SJSA1 (cell line): ENCODE measurements around the gene CAMK2B. TPM values are rescaled to one million over a fixed set of nuclear protein-coding genes. Genes with fewer than 3 reads are reported as not detected.
A peak's percentile ranks its signal among the peaks of the same experiment; 100 is the strongest.

Source experiments
- DNase-seq, 2 experiments: peaks; one replicate each; pipeline ENCODE4 v3.0.0-alpha.2; 2015 to 2020; ENCODE audit warnings: low spot score in 2 of 2, low read depth in 1 of 2
- H3K27ac ChIP-seq: fragments of 250-450 bp; sonication (Bioruptor Pico); 2 replicates; pipeline ENCODE4 v1.5.1; 2020; ENCODE audit warnings: mild to moderate bottlenecking, moderate library complexity
- H3K27me3 ChIP-seq: fragments of 250-450 bp; sonication (Bioruptor Pico); replicated peaks from 2 replicates; pipeline ENCODE4 v1.5.1; 2020; ENCODE audit warnings: mild to moderate bottlenecking, moderate library complexity
- H3K36me3 ChIP-seq: fragments of 250-450 bp; sonication (Bioruptor Pico); 2 replicates; pipeline ENCODE4 v1.5.1; 2020; ENCODE audit warnings: mild to moderate bottlenecking
- H3K4me1 ChIP-seq: fragments of 250-450 bp; sonication (Bioruptor Pico); replicated peaks from 2 replicates; pipeline ENCODE4 v1.6.1; 2021; ENCODE audit warnings: mild to moderate bottlenecking
- H3K4me3 ChIP-seq: fragments of 250-450 bp; sonication (Bioruptor Pico); 2 replicates; pipeline ENCODE4 v1.5.1; 2020; ENCODE audit warnings: mild to moderate bottlenecking
- H3K9me3 ChIP-seq: fragments of 250-450 bp; sonication (Bioruptor Pico); replicated peaks from 2 replicates; pipeline ENCODE4 v1.5.1; 2020; ENCODE audit warnings: mild to moderate bottlenecking
- total RNA-seq: library from RNA; depleted of rRNA; stranded (reverse); fragments of >200 nt; shearing (Covaris generic); gene quantifications from 2 replicates; pipeline ENCODE4 v1.2.3, GENCODE V29; 2014

CAMK2B gene
- total RNA-seq, 1 experiment from 2014 or later = not detected

GRCh38 chr7:44341401-44341800, 16.0 kb upstream of the CAMK2B start:
- H3K4me3 ChIP-seq = no peak overlapping the region
- DNase-seq = no peak
- H3K36me3 ChIP-seq = no peaks in the 10 kb centered on the region
- no peak overlapping the region for H3K27ac ChIP-seq
- H3K4me1 ChIP-seq = no peaks in the 10 kb centered on the region
- no peaks in the 10 kb centered on the region for H3K9me3 ChIP-seq
- H3K27me3 ChIP-seq = no peaks in the 10 kb centered on the region; the same call in 1 of the 2 replicates

GRCh38 chr7:44338600-44338999, 13.2 kb upstream of the CAMK2B start:
- no peaks in the 10 kb centered on the region; the same call in 1 of the 2 replicates for H3K27me3 ChIP-seq
- H3K36me3 ChIP-seq = no peaks in the 10 kb centered on the region
- no peaks in the 10 kb centered on the region for H3K4me1 ChIP-seq
- no peak overlapping the region for H3K4me3 ChIP-seq
- H3K9me3 ChIP-seq = no peaks in the 10 kb centered on the region
- DNase-seq = no peak
- H3K27ac ChIP-seq = no peak overlapping the region

GRCh38 chr7:44336491-44336890, 11.1 kb upstream of the CAMK2B start:
- no peak for DNase-seq
- no peaks in the 10 kb centered on the region for H3K9me3 ChIP-seq
- no peak overlapping the region for H3K27ac ChIP-seq
- H3K4me3 ChIP-seq = no peak overlapping the region
- no peaks in the 10 kb centered on the region; the same call in 1 of the 2 replicates for H3K27me3 ChIP-seq
- no peaks in the 10 kb centered on the region for H3K36me3 ChIP-seq
- no peaks in the 10 kb centered on the region for H3K4me1 ChIP-seq

- Histone ChIP-seq H3K4me3 (no peak overlapping the region), H3K27ac (no peak overlapping the region), H3K4me1 (no peaks in the 10 kb centered on the region), H3K27me3 (peaks cover 5% of the 10 kb centered on the region; the same call in 1 of the 2 replicates), H3K36me3 (no peaks in the 10 kb centered on the region), H3K9me3 (no peaks in the 10 kb centered on the region)
- no peak for DNase-seq
Measured at GRCh38 chr7:44335184-44335583, 9.8 kb upstream of the CAMK2B start.

GRCh38 chr7:44334734-44335097, 9.3 kb upstream of the CAMK2B start:
- Histone ChIP-seq H3K27ac (no peak overlapping the region), H3K4me3 (no peak overlapping the region), H3K36me3 (no peaks in the 10 kb centered on the region), H3K4me1 (no peaks in the 10 kb centered on the region), H3K27me3 (peaks cover 5% of the 10 kb centered on the region; the same call in 1 of the 2 replicates), H3K9me3 (no peaks in the 10 kb centered on the region)
- no peak for DNase-seq

- H3K9me3 ChIP-seq = no peaks in the 10 kb centered on the region
- no peaks in the 10 kb centered on the region for H3K4me1 ChIP-seq
- no peaks in the 10 kb centered on the region for H3K36me3 ChIP-seq
- H3K27me3 ChIP-seq = peaks cover 5% of the 10 kb centered on the region; the same call in 1 of the 2 replicates
- H3K27ac ChIP-seq = no peak overlapping the region
- DNase-seq = no peak
- no peak overlapping the region for H3K4me3 ChIP-seq
Measured at GRCh38 chr7:44333911-44334733, 8.7 kb upstream of the CAMK2B start.

GRCh38 chr7:44331682-44332081, 6.3 kb upstream of the CAMK2B start:
- no peak for DNase-seq
- no peaks in the 10 kb centered on the region for H3K4me1 ChIP-seq

GRCh38 chr7:44330331-44330730, 4.9 kb upstream of the CAMK2B start:
- DNase-seq = no peak
- H3K4me1 ChIP-seq = no peaks in the 10 kb centered on the region
- no peak overlapping the region for H3K4me3 ChIP-seq
- H3K36me3 ChIP-seq = no peaks in the 10 kb centered on the region
- no peak overlapping the region for H3K27ac ChIP-seq
- H3K27me3 ChIP-seq = peaks cover 18% of the 10 kb centered on the region
- no peaks in the 10 kb centered on the region for H3K9me3 ChIP-seq

More at GRCh38 chr7:44331682-44332081, 6.3 kb upstream of the CAMK2B start:
- H3K36me3 ChIP-seq = no peaks in the 10 kb centered on the region
- no peaks in the 10 kb centered on the region for H3K9me3 ChIP-seq
- H3K4me3 ChIP-seq = no peak overlapping the region
- H3K27ac ChIP-seq = no peak overlapping the region
- H3K27me3 ChIP-seq = peaks cover 10% of the 10 kb centered on the region

- Histone ChIP-seq H3K27ac (no peak overlapping the region), H3K27me3 (peaks cover 18% of the 10 kb centered on the region), H3K9me3 (no peaks in the 10 kb centered on the region), H3K36me3 (no peaks in the 10 kb centered on the region), H3K4me1 (no peaks in the 10 kb centered on the region), H3K4me3 (no peak overlapping the region)
- DNase-seq = no peak
Measured at GRCh38 chr7:44329888-44330287, 4.5 kb upstream of the CAMK2B start.

- H3K4me3 ChIP-seq = no peak overlapping the region
- H3K4me1 ChIP-seq = no peaks in the 10 kb centered on the region
- peaks cover 26% of the 10 kb centered on the region for H3K27me3 ChIP-seq
- no peak overlapping the region for H3K27ac ChIP-seq
- H3K9me3 ChIP-seq = no peaks in the 10 kb centered on the region
- no peaks in the 10 kb centered on the region for H3K36me3 ChIP-seq
- no peak for DNase-seq
Measured at GRCh38 chr7:44329081-44329480, 3.7 kb upstream of the CAMK2B start.

- H3K36me3 ChIP-seq = no peaks in the 10 kb centered on the region
- H3K4me1 ChIP-seq = no peaks in the 10 kb centered on the region
- peaks cover 34% of the 10 kb centered on the region for H3K27me3 ChIP-seq
- no peak for DNase-seq
- no peak overlapping the region for H3K4me3 ChIP-seq
- no peak overlapping the region for H3K27ac ChIP-seq
- no peaks in the 10 kb centered on the region for H3K9me3 ChIP-seq
Measured at GRCh38 chr7:44327981-44328380, 2.6 kb upstream of the CAMK2B start.

- no peak overlapping the region for H3K4me3 ChIP-seq
- no peaks in the 10 kb centered on the region for H3K9me3 ChIP-seq
- DNase-seq = peak in 1 of 2 experiments; percentile 37
- no peaks in the 10 kb centered on the region for H3K4me1 ChIP-seq
- no peak overlapping the region for H3K27ac ChIP-seq
- H3K36me3 ChIP-seq = no peaks in the 10 kb centered on the region
- peaks cover 34% of the 10 kb centered on the region for H3K27me3 ChIP-seq
Measured at GRCh38 chr7:44326261-44327125, 1.1 kb upstream of the CAMK2B start.

- Histone ChIP-seq H3K36me3 (no peaks in the 10 kb centered on the region), H3K4me3 (no peak overlapping the region), H3K4me1 (no peaks in the 10 kb centered on the region), H3K27ac (no peak overlapping the region), H3K9me3 (no peaks in the 10 kb centered on the region), H3K27me3 (peaks cover 28% of the 10 kb centered on the region)
- DNase-seq = peak in 1 of 2 experiments; percentile 36
Measured at GRCh38 chr7:44325811-44326241, 432 bp upstream of the CAMK2B start.
